Esophagus squamous epithelium (tissue), 5 donors: ENCODE measurements around the gene MRC1. TPM values are rescaled to one million over a fixed set of nuclear protein-coding genes. Genes with fewer than 3 reads are reported as not detected.
A peak's percentile ranks its signal among the peaks of the same experiment; 100 is the strongest.

Experiments
- DNase-seq: peaks from one replicate; lab custom pipeline; 2025; lab: John Stamatoyannopoulos, UW
- H3K27ac ChIP-seq, 4 donors: fragments of 200-600 bp; sonication (generic); one replicate each; pipeline ENCODE4 v1.5.1; 2016 to 2019; ENCODE audit warnings: mild to moderate bottlenecking in 1 of 4
- H3K27me3 ChIP-seq, 4 donors: fragments of 200-600 bp; sonication (generic); 1 replicate in 3 of 4; 2 replicates in 1 of 4; pipeline versions ENCODE4 v1.5.1 to v1.6.0; 2017 to 2021; ENCODE audit warnings: antibody characterized with exemption in 1 of 4
- H3K36me3 ChIP-seq, 3 donors: fragments of 200-600 bp; sonication (generic); one replicate each; pipeline ENCODE4 v1.5.1; 2016 to 2019
- H3K4me1 ChIP-seq, 3 donors: fragments of 200-600 bp; sonication (generic); one replicate each; pipeline ENCODE4 v1.5.1; 2017 to 2019
- H3K4me3 ChIP-seq, 4 donors: fragments of 200-600 bp; sonication (generic); 1 replicate in 3 of 4; 2 replicates in 1 of 4; pipeline ENCODE4 v1.5.1; 2016 to 2019; ENCODE audit warnings: mild to moderate bottlenecking in 2 of 4, moderate library complexity in 1 of 4
- H3K9me3 ChIP-seq, 3 donors: fragments of 200-600 bp; sonication (generic); one replicate each; pipeline ENCODE4 v1.5.1; 2016 to 2019
- POLR2A ChIP-seq, 4 donors: fragments of 450-650 bp; IDR thresholded peaks; one replicate each; pipeline ENCODE4 v1.6.1; 2017; ENCODE audit warnings: antibody characterized with exemption in 4 of 4, mild to moderate bottlenecking in 4 of 4, moderate library complexity in 3 of 4
- WGBS, 2 donors: methylation state at CpG; one replicate each; pipeline ENCODE4 v1.1.5; 2018; 5-methylcytosine and 5-hydroxymethylcytosine counted together
- intact Hi-C: fragments of 100-400 bp; cut with DNase I; formaldehyde crosslinking; loops from one replicate; pipeline ENCODE4 v1.15.0; 2022
- total RNA-seq, 4 donors: library from RNA; depleted of rRNA; stranded (reverse); fragments of >200 nt; gene quantifications; one replicate each; pipeline ENCODE4 v1.1.0, GENCODE V29; 2016
- TF ChIP-seq, protein P1 (sequence below), 6 experiments: fragments of 450-650 bp in 4 of 6; fragments of 200-600 bp in 2 of 6; sonication (generic) in 2 of 6; IDR thresholded peaks; one replicate each; pipeline ENCODE4 v1.5.1; 2016 to 2019; ENCODE audit warnings: antibody characterized with exemption in 6 of 6, mild to moderate bottlenecking in 4 of 6, moderate library complexity in 4 of 6
- donor health status: DM: yes; HTN: yes; CAD: no.

MRC1 gene
- total RNA-seq, 4 donors from 2014 or later = 0.42 to 43.1 (median 15.1) TPM

DNA sequence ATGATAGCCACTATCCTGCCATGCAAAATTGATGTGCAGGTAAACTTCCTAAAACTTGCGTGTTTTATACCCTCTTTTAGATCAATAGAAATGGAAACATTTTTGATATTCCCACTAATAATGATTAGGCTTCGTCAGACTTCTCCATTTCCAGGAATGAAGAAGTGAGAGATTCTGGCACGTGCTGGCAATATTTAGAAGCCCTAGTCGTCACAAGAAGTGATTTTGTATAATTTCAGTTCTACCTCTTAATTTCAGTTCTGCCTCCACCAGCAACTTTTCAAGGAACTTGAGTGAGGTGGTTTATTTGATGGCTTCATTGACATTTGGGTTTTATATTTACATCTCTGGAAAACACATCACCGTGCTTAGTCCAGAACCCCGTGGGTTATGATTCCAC lies 61.9 kb downstream of the MRC1 start:
- Histone ChIP-seq H3K4me3 (no peak overlapping the region), H3K27me3 (no peaks in the 10 kb centered on the region), H3K27ac (no peak overlapping the region), H3K4me1 (no peaks in the 10 kb centered on the region), H3K9me3 (no peaks in the 10 kb centered on the region), H3K36me3 (no peaks in the 10 kb centered on the region)
- WGBS, 2 donors = 74 to 77% methylated on average over 6 of the region's 6 CpGs
- TF ChIP-seq, protein P1, sequence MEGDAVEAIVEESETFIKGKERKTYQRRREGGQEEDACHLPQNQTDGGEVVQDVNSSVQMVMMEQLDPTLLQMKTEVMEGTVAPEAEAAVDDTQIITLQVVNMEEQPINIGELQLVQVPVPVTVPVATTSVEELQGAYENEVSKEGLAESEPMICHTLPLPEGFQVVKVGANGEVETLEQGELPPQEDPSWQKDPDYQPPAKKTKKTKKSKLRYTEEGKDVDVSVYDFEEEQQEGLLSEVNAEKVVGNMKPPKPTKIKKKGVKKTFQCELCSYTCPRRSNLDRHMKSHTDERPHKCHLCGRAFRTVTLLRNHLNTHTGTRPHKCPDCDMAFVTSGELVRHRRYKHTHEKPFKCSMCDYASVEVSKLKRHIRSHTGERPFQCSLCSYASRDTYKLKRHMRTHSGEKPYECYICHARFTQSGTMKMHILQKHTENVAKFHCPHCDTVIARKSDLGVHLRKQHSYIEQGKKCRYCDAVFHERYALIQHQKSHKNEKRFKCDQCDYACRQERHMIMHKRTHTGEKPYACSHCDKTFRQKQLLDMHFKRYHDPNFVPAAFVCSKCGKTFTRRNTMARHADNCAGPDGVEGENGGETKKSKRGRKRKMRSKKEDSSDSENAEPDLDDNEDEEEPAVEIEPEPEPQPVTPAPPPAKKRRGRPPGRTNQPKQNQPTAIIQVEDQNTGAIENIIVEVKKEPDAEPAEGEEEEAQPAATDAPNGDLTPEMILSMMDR (IDR thresholded peaks at IDR 0.05) = no peak
- no peak for TF ChIP-seq POLR2A (IDR thresholded peaks at IDR 0.05)
- intact Hi-C loops = no loop called here
- DNase-seq = no peak

DNA sequence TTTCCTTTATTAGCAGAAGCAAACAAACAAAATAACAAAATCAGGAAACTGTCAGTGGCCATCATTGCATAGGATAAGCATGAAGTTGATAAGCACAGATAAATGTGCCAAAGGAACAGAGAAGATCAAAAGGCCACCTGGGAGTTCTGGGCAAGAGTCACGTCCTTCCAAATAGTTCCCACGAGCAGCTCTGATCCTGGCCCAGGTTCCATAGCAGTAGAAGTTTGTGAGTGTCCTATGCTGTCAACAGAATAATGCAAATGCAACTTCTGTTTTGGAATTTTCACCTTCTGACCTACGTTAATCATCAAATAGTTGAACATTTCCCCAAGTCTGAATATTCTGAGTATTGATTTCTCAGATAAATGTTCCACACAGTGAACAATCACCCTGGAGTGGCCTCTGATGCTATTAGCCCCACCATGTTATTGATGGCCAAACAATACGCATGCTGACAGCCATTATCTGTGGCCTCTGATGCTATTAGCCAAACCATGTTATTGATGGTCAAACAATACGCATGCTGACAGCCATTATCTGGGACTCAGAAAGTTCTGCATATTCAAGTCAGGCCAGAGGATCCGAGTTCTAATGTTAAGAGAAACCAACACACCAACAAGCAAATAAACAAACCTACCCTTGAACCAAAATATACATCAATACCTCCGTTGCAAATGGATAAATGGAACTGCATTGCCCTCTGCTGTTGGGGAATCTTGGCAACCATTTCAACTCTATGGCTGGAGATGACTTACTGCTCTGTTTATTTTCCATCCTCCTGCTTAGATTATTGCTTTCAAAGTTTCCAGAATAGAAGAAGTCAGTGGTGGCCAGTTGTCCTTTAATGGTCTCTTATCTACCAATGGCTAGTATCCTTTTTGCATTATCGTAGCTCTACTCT lies 63.3 kb downstream of the MRC1 start:
- Histone ChIP-seq H3K36me3 (no peaks in the 10 kb centered on the region), H3K4me3 (no peak overlapping the region), H3K27me3 (no peaks in the 10 kb centered on the region), H3K9me3 (no peaks in the 10 kb centered on the region), H3K4me1 (no peaks in the 10 kb centered on the region), H3K27ac (no peak overlapping the region)
- TF ChIP-seq, protein P1 (IDR thresholded peaks at IDR 0.05) = peak in 5 of 6 experiments; percentile 7 to 25 (median 11)
- no peak for TF ChIP-seq POLR2A (IDR thresholded peaks at IDR 0.05)
- 35 to 44% methylated on average over 7 to 8 of the region's 8 CpGs for WGBS, 2 donors
- DNase-seq = no peak
- intact Hi-C loops = no loop called here

DNA sequence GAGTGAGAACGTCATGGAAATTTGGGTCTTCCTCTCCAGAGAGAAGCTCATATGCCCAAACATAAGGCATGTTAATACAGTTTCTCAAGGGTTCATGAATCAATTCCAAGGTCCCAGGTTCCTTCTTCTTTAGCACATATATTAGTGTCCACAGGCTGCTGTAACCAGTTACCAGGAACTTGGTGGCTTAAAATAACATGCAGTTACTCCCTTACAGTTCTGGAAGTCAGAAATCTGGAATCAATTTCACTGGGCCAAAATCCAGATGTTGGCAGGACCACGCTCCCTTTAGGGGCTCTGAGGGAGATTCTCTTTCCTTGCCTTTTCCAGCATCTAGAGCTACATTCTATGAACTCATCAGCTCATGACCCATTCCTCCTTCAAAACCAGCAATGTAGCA lies 64.8 kb downstream of the MRC1 start:
- H3K4me1 ChIP-seq = no peaks in the 10 kb centered on the region
- intact Hi-C loops = no loop called here
- WGBS, 2 donors = 44 to 62% methylated on average over 2 of the region's 2 CpGs
- no peak overlapping the region for H3K4me3 ChIP-seq
- no peaks in the 10 kb centered on the region for H3K36me3 ChIP-seq
- no peak for DNase-seq
- H3K27ac ChIP-seq = no peak overlapping the region
- H3K9me3 ChIP-seq = no peaks in the 10 kb centered on the region
- no peak for TF ChIP-seq POLR2A (IDR thresholded peaks at IDR 0.05)
- TF ChIP-seq, protein P1 (IDR thresholded peaks at IDR 0.05) = no peak
- no peaks in the 10 kb centered on the region for H3K27me3 ChIP-seq

DNA sequence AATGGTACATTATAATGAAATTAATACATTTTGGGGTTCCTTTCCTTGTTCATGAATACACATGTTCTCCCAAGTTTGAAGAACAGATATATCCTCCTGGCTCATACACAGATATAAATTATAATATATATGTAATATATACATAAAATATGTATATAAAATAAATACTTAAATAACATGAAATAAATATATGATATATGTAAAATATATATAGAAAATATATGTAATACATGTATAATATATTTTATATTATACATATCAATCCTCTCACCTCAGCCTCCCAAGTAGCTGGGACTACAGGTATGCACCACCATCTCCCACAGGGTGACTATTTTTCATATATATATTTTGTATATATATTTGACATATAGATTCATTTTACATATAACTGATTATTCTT lies 68.0 kb downstream of the MRC1 start:
- Histone ChIP-seq H3K9me3 (no peaks in the 10 kb centered on the region), H3K27me3 (no peaks in the 10 kb centered on the region), H3K4me1 (no peaks in the 10 kb centered on the region), H3K36me3 (no peaks in the 10 kb centered on the region), H3K27ac (no peak overlapping the region), H3K4me3 (no peak overlapping the region)
- no peak for TF ChIP-seq POLR2A (IDR thresholded peaks at IDR 0.05)
- TF ChIP-seq, protein P1 (IDR thresholded peaks at IDR 0.05) = no peak
- DNase-seq = no peak
- intact Hi-C loops = no loop called here

DNA sequence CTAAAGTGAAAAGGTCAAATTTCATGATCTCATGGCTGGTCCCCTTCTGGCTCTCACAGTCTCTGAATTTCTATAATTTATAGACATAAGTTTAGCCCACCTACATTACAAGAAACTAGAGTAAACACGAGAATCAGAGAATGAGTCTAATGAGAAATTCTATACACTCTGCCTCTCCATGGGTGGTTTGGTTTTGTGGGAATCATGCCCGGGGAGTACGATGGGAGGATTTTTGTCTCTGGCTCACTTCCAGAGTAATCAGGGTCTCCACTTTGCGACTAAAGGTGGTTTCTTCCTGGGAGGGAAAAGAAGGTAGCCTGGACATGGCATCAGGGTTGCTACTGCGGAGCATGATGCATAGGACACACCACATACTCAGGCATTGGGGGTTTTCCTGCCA lies 69.7 kb downstream of the MRC1 start:
- intact Hi-C loops = no loop called here
- Histone ChIP-seq H3K4me1 (peaks cover 0 to 9% (median 0%) of the 10 kb centered on the region in 3 donors), H3K4me3 (no peak overlapping the region), H3K27me3 (no peaks in the 10 kb centered on the region), H3K27ac (no peak overlapping the region), H3K9me3 (no peaks in the 10 kb centered on the region), H3K36me3 (no peaks in the 10 kb centered on the region)
- no peak for DNase-seq
- no peak for TF ChIP-seq POLR2A (IDR thresholded peaks at IDR 0.05)
- TF ChIP-seq, protein P1 (IDR thresholded peaks at IDR 0.05) = no peak
- whole genome bisulfite sequencing, 2 donors = 70 to 76% methylated on average over 3 to 5 of the region's 5 CpGs
